H9 (cell line): Measurements from ENCODE around the gene MYCBPAP. TPM values are rescaled to one million over a fixed set of nuclear protein-coding genes. Genes with fewer than 3 reads are reported as not detected.

Experiments used
- DNase-seq: peaks from one replicate; pipeline ENCODE4 v3.0.0-alpha.2; 2017
- H2AFZ ChIP-seq: one replicate; pipeline ENCODE4 v1.6.1; 2013; ENCODE audit warnings: mild to moderate bottlenecking, low read length, control low read depth, moderate library complexity
- H2AK5ac ChIP-seq: 2 replicates; pipeline ENCODE4 v1.6.1; 2013; ENCODE audit warnings: low read length, control low read depth, mixed read lengths; ENCODE audit not compliant: insufficient read length
- H2BK120ac ChIP-seq: one replicate; pipeline ENCODE4 v1.6.1; 2013; ENCODE audit warnings: low read depth, mild to moderate bottlenecking, low read length, control low read depth, inconsistent platforms; ENCODE audit not compliant: poor library complexity, severe bottlenecking
- H2BK12ac ChIP-seq: 2 replicates; pipeline ENCODE4 v1.6.1; 2013; ENCODE audit warnings: low read length, control low read depth, mixed read lengths, low read depth; ENCODE audit not compliant: insufficient read length
- H2BK15ac ChIP-seq: 2 replicates; pipeline ENCODE4 v1.6.1; 2013; ENCODE audit warnings: low read depth, low read length, control low read depth
- H2BK20ac ChIP-seq: one replicate; pipeline ENCODE4 v1.6.1; 2013; ENCODE audit warnings: low read depth, mild to moderate bottlenecking, low read length, control low read depth, inconsistent platforms; ENCODE audit not compliant: poor library complexity, severe bottlenecking
- H2BK5ac ChIP-seq: 2 replicates; pipeline ENCODE4 v1.6.1; 2013; ENCODE audit warnings: low read length, control low read depth, mixed read lengths; ENCODE audit not compliant: insufficient read length
- H3K14ac ChIP-seq: 2 replicates; pipeline ENCODE4 v1.6.1; 2013; ENCODE audit warnings: low read length, control low read depth; ENCODE audit not compliant: insufficient read depth
- H3K18ac ChIP-seq: 2 replicates; pipeline ENCODE4 v1.6.1; 2013; ENCODE audit warnings: low read depth, mild to moderate bottlenecking, mixed read lengths, low read length, control low read depth; ENCODE audit not compliant: insufficient read length
- H3K23ac ChIP-seq: 2 replicates; pipeline ENCODE4 v1.6.1; 2013; ENCODE audit warnings: low read length, control low read depth, mixed read lengths, low read depth; ENCODE audit not compliant: insufficient read length
- H3K23me2 ChIP-seq: 2 replicates; pipeline ENCODE4 v1.6.1; 2013; ENCODE audit warnings: low read depth, mild to moderate bottlenecking, mixed read lengths, low read length, control low read depth; ENCODE audit not compliant: insufficient read length, poor library complexity, severe bottlenecking
- H3K27ac ChIP-seq: 2 replicates; pipeline ENCODE4 v1.5.1; 2013; ENCODE audit warnings: low read length, control low read depth, mixed read lengths, low read depth; ENCODE audit not compliant: insufficient read length
- H3K27me3 ChIP-seq: 2 replicates; pipeline ENCODE4 v1.6.1; 2013; ENCODE audit warnings: low read length, control low read depth, inconsistent platforms; ENCODE audit not compliant: insufficient read depth
- H3K4ac ChIP-seq: 2 replicates; pipeline ENCODE4 v1.6.1; 2013; ENCODE audit warnings: low read depth, mild to moderate bottlenecking, control low read depth, inconsistent platforms, low read length, moderate library complexity
- H3K4me1 ChIP-seq: 2 replicates; pipeline ENCODE4 v1.6.1; 2013; ENCODE audit warnings: low read length, control low read depth, inconsistent platforms; ENCODE audit not compliant: insufficient read depth
- H3K4me2 ChIP-seq: 2 replicates; pipeline ENCODE4 v1.6.1; 2013; ENCODE audit warnings: low read length, control low read depth, mixed read lengths; ENCODE audit not compliant: insufficient read length, insufficient read depth
- H3K56ac ChIP-seq: 2 replicates; pipeline ENCODE4 v1.6.1; 2013; ENCODE audit warnings: low read depth, mild to moderate bottlenecking, mixed read lengths, low read length, control low read depth; ENCODE audit not compliant: insufficient read length
- H3K79me1 ChIP-seq: 2 replicates; pipeline ENCODE4 v1.6.1; 2013; ENCODE audit warnings: low read depth, mild to moderate bottlenecking, moderate library complexity, low read length, control low read depth, inconsistent platforms; ENCODE audit not compliant: insufficient read depth, poor library complexity, severe bottlenecking
- H3K79me2 ChIP-seq: 2 replicates; pipeline ENCODE4 v1.6.1; 2013; ENCODE audit warnings: low read length, control low read depth, inconsistent platforms; ENCODE audit not compliant: insufficient read depth
- H3K9ac ChIP-seq: 2 replicates; pipeline ENCODE4 v1.6.1; 2013; ENCODE audit warnings: low read length, control low read depth, mixed read lengths; ENCODE audit not compliant: insufficient read length; ENCODE audit errors: extremely low read depth
- H3K9me3 ChIP-seq: one replicate; pipeline ENCODE4 v1.6.1; 2013; ENCODE audit warnings: low read depth, low read length, inconsistent platforms; ENCODE audit not compliant: control insufficient read depth
- H3T11ph ChIP-seq: one replicate; pipeline ENCODE4 v1.6.1; 2013; ENCODE audit warnings: mild to moderate bottlenecking, low read length, control low read depth, inconsistent platforms
- H4K20me1 ChIP-seq: one replicate; pipeline ENCODE4 v1.6.1; 2013; ENCODE audit not compliant: control insufficient read depth, insufficient read length, insufficient read depth
- H4K5ac ChIP-seq: 2 replicates; pipeline ENCODE4 v1.6.1; 2013; ENCODE audit warnings: low read depth, mild to moderate bottlenecking, mixed read lengths, low read length, control low read depth; ENCODE audit not compliant: insufficient read length
- H4K8ac ChIP-seq: replicated peaks from 2 replicates; pipeline ENCODE4 v1.6.1; 2013; ENCODE audit warnings: low read length, control low read depth, mixed read lengths, low read depth; ENCODE audit not compliant: insufficient read length
- H4K91ac ChIP-seq: 2 replicates; pipeline ENCODE4 v1.6.1; 2013; ENCODE audit warnings: low read depth, mild to moderate bottlenecking, moderate library complexity, mixed read lengths, low read length, control low read depth; ENCODE audit not compliant: insufficient read length
- H3K27ac Mint-ChIP-seq, 3 experiments: 2 replicates in 2 of 3; 3 replicates in 1 of 3; pipeline ENCODE4 v1.8.0; 2020 to 2021; ENCODE audit warnings: mixed read lengths in 3 of 3, mild to moderate bottlenecking in 1 of 3, moderate library complexity in 1 of 3
- H3K27me3 Mint-ChIP-seq: 2 replicates; pipeline ENCODE4 v1.8.0; 2021; ENCODE audit warnings: low read depth, mild to moderate bottlenecking, moderate library complexity, mixed read lengths
- H3K36me3 Mint-ChIP-seq, 3 experiments: 2 replicates in 2 of 3; 3 replicates in 1 of 3; pipeline ENCODE4 v1.8.0; 2020 to 2021; ENCODE audit warnings: low read depth in 3 of 3, mixed read lengths in 3 of 3; ENCODE audit not compliant: insufficient read depth in 1 of 3
- H3K4me1 Mint-ChIP-seq, 2 experiments: 2 replicates each; pipeline ENCODE4 v1.8.0; 2020; ENCODE audit warnings: mixed read lengths in 2 of 2
- H3K4me3 Mint-ChIP-seq, 2 experiments: 2 replicates in 1 of 2; 3 replicates in 1 of 2; pipeline ENCODE4 v1.8.0; 2020 to 2021; ENCODE audit warnings: mild to moderate bottlenecking in 2 of 2, mixed read lengths in 2 of 2, moderate library complexity in 1 of 2
- H3K9me3 Mint-ChIP-seq, 2 experiments: 2 replicates in 1 of 2; 3 replicates in 1 of 2; pipeline ENCODE4 v1.8.0; 2020; ENCODE audit warnings: mild to moderate bottlenecking in 2 of 2, mixed read lengths in 2 of 2, moderate library complexity in 1 of 2
- WGBS: extraction: QIAGEN DNeasy Blood & Tissue Kit; methylation state at CpG from one replicate; pipeline ENCODE4 v1.1.7; 2013; ENCODE audit warnings: missing lambda C conversion rate, low lambda C conversion rate, mixed read lengths; ENCODE audit not compliant: insufficient read length; ENCODE audit errors: extremely low coverage; 5-methylcytosine and 5-hydroxymethylcytosine counted together
- total RNA-seq: library from RNA; stranded (reverse); gene quantifications from 2 replicates; pipeline ENCODE4 v1.2.1, GENCODE V29; 2021
- TF ChIP-seq, protein P1 (sequence below): fragments of 200-600 bp; sonication (generic); conservative IDR thresholded peaks from 3 replicates; pipeline ENCODE4 v1.8.0; 2021; ENCODE audit warnings: antibody characterized with exemption, mild to moderate bottlenecking

Gene MYCBPAP
- total RNA-seq, 1 experiment from 2014 or later: 1.7 TPM

DNA sequence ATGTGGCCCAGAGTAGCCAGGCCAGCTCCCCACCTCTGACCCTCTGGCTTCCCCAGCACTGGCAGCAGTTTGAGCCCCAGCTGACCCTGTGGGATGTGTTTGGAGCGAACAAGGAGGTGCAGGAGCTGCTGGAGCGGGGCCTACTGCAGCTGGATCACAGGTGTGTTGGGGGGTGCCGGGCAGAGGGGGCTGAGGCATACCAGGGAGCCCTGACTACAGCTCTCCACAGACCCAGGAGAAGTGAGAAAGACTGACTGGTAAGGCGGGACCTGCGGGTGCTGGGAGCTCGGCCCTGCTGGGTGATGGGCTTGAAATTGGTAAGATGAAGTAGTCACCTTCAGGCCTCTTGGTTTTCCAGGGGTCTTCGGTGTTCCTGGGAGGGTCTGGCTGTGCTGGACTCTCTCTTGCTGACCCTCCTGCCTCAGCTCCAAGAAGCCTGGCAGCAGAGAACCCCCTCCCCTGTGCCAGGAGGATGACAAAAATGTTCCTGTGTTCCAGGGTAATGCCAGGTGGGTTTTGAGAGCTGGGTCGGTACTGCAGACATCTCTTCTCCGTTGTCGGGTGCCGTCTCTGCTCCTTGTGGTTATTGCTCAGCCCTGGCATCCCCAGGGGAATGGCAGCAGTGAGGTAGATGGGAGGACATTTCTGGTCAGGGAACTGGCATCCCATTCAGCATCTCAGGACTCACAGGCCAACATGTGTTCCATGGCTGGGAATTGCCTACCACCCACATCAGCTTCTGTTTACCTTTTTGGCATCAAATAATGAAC lies 23.7 kb upstream of the MYCBPAP start:
- Histone ChIP-seq H3K4me2 (no peak overlapping the region), H4K5ac (no peak overlapping the region), H4K20me1 (no peaks in the 10 kb centered on the region), H2BK15ac (no peak overlapping the region), H3K4me1 (no peaks in the 10 kb centered on the region), H2AK5ac (no peak overlapping the region), H4K8ac (no peak overlapping the region), H3K14ac (no peak overlapping the region), H3K79me1 (no peaks in the 10 kb centered on the region), H2AFZ (no peak overlapping the region), H2BK5ac (no peak overlapping the region), H3K9ac (no peak overlapping the region), H3T11ph (no peak overlapping the region), H3K79me2 (no peaks in the 10 kb centered on the region), H3K27me3 (no peaks in the 10 kb centered on the region), H4K91ac (no peak overlapping the region), H3K4ac (no peak overlapping the region), H3K23me2 (no peaks in the 10 kb centered on the region), H3K56ac (no peak overlapping the region), H3K18ac (no peak overlapping the region), H3K23ac (no peak overlapping the region), H2BK12ac (no peak overlapping the region), H3K9me3 (no peaks in the 10 kb centered on the region), H2BK20ac (no peak overlapping the region), H3K27ac (no peak overlapping the region), H2BK120ac (no peak overlapping the region)
- Mint-ChIP-seq H3K27me3 (peaks cover 3% of the 10 kb centered on the region), H3K27ac (no peak overlapping the region; a peak in 1 of 7 replicates), H3K36me3 (peaks cover 2 to 36% (median 36%) of the 10 kb centered on the region in 3 experiments), H3K9me3 (no peaks in the 10 kb centered on the region), H3K4me3 (no peak overlapping the region), H3K4me1 (peaks cover 13% of the 10 kb centered on the region in 2 experiments)
- DNase-seq: no peak
- TF ChIP-seq, protein P1, sequence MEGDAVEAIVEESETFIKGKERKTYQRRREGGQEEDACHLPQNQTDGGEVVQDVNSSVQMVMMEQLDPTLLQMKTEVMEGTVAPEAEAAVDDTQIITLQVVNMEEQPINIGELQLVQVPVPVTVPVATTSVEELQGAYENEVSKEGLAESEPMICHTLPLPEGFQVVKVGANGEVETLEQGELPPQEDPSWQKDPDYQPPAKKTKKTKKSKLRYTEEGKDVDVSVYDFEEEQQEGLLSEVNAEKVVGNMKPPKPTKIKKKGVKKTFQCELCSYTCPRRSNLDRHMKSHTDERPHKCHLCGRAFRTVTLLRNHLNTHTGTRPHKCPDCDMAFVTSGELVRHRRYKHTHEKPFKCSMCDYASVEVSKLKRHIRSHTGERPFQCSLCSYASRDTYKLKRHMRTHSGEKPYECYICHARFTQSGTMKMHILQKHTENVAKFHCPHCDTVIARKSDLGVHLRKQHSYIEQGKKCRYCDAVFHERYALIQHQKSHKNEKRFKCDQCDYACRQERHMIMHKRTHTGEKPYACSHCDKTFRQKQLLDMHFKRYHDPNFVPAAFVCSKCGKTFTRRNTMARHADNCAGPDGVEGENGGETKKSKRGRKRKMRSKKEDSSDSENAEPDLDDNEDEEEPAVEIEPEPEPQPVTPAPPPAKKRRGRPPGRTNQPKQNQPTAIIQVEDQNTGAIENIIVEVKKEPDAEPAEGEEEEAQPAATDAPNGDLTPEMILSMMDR: no peak
- WGBS: no CpG with 5 or more reads among the region's 11 CpGs
